Right renal pelvis (tissue), 4 donors: ENCODE results near the gene TNFRSF19. TPM values are rescaled to one million over a fixed set of nuclear protein-coding genes. Genes with fewer than 3 reads are reported as not detected.
"Not testable (repeated sequence)": the region's sequence is repeated elsewhere in the genome, so short reads cannot be mapped to it uniquely, and the experiment has no call there.

Experiments
- DNase-seq, 4 donors: peaks; one replicate each; pipeline ENCODE4 v3.0.0-alpha.2; 2013; ENCODE audit warnings: low read depth in 4 of 4, low spot score in 3 of 4, missing footprints in 1 of 4
- polyA plus RNA-seq, 4 donors: library from polyadenylated mRNA; unstranded; fragments of 120-200 nt; gene quantifications; one replicate each; pipeline ENCODE4 v1.2.1, GENCODE V29; 2013; ENCODE audit not compliant: insufficient read length in 4 of 4

Gene TNFRSF19
- polyA plus RNA-seq, 4 donors = 46.5 to 56.0 (median 52.2) TPM

- no peak for DNase-seq
These were observed 6.9 kb upstream of the TNFRSF19 start for GRCh38 chr13:23563085-23563845.

DNA sequence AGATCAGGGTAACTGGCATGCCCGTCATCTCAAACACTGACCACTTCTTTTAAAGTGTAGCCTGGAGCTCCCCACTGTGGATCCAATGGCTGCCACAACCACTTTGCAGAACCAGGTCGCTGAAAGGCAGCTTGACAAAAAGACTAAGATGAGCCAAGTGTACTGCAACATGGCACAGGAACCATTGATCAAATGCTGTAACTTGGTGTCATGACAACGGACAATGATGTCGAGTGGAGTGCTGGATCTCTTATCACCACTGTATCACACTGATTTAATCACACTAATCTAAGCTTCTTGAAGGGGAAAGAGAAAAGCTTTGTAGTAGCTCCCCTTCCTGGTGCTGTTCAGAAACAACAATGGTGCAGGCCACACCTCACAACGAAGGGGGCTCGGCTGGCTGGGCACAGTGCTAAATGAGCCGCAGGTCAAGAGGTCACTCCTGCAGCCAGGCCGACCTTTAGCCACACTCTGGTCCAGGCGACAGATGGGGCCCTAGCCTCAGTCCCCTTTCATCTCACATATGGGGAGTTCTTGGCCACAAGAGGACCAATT lies 2.2 kb upstream of the TNFRSF19 start:
- DNase-seq = no peak

DNA sequence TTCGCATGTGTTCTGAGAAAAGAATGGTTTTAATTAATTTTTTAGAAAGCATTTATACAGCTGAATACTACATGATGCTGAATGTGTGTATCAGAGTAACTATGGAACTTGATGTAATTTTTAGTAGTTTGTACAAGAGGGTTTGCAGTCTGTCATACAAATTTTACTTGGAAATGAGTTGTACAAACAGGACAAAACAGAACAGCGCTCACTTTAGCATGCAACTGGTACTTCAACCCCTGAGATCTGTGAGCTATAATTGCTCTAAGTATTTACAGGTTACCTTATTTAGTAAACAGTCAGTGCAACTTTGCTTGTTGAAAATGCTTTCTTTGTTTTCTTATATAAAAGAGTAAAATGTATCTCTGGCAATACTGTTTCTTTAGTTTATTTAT lies 706 bp downstream of the TNFRSF19 start:
- no peak for DNase-seq

GRCh38 chr13:23571431-23571830 lies 1.2 kb downstream of the TNFRSF19 start:
- no peak for DNase-seq

- no peak for DNase-seq
These were observed 2.6 kb downstream of the TNFRSF19 start for GRCh38 chr13:23572836-23573235.

GRCh38 chr13:23574421-23575145 lies 4.4 kb downstream of the TNFRSF19 start:
- no peak for DNase-seq

GRCh38 chr13:23575632-23576031 lies 5.4 kb downstream of the TNFRSF19 start:
- DNase-seq = no peak

- DNase-seq = peak in 2 of 4 donors; percentile 44 to 59
These were observed 8.3 kb downstream of the TNFRSF19 start for GRCh38 chr13:23578411-23579071.

GRCh38 chr13:23579072-23579895 lies 9.1 kb downstream of the TNFRSF19 start:
- peak; percentile 80 to 87 (median 84) for DNase-seq

DNA sequence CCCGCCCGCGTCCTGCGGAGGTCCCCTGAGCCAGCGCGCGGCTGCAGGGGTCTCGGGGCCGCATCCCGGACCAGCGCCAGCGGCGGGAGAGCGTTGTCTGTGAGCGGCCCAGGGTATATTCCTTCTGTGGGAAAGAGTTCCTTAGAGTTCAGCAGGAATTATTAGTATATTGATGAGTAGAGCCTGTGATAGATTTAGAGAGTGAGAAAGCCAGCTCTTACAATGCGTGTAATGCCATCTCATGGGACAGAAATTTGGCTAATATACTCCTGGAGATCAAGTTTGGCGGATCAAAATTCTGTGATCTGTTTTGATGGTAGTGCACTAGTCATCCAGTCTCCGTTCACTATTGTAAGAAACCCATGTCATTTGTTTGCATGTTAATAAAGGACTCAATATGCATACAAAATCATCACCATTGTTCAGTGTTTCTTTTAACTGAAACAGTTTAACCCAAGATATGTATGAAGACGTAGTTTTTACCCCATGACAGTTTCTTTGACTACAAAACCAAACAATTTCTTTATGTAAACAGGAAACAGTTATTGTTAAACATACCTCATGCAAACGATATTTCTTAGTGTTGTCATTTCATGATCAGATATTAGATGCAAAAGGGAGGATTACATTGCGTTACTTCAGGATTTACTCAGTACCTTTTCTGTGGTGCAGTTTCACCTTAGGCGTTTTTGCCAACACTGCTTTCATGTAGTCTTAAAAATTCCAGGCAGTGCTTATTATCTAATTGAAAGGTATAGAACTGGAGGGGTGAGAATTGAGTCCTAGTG lies 9.9 kb downstream of the TNFRSF19 start:
- DNase-seq = no peak

GRCh38 chr13:23580684-23581060 lies 10.5 kb downstream of the TNFRSF19 start:
- no peak for DNase-seq

- no peak for DNase-seq
These were observed 13.3 kb downstream of the TNFRSF19 start for GRCh38 chr13:23583491-23583890.

GRCh38 chr13:23584275-23584674 lies 14.1 kb downstream of the TNFRSF19 start:
- DNase-seq = no peak

DNA sequence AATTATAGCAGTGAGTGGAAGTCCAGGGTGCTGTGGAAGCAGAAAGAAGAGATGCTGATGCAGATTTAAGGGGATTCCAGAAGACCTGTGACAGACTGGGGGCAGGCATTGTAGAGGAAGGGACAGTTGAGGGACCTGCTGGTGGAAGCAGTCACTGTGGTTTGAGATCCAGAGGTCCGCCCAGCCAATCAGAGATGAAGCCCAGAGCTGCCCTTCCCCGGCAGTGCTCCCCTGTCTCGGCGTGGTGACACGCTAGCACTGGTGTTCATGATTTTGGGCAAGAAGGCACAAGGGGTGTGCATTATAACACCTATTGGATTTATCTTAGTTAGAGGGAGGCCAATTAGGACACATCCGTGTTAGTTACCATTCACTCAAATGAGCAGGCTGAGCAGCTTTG lies 16.1 kb downstream of the TNFRSF19 start:
- no peak for DNase-seq

- no peak for DNase-seq
These were observed 18.5 kb downstream of the TNFRSF19 start for GRCh38 chr13:23588666-23589065.

DNA sequence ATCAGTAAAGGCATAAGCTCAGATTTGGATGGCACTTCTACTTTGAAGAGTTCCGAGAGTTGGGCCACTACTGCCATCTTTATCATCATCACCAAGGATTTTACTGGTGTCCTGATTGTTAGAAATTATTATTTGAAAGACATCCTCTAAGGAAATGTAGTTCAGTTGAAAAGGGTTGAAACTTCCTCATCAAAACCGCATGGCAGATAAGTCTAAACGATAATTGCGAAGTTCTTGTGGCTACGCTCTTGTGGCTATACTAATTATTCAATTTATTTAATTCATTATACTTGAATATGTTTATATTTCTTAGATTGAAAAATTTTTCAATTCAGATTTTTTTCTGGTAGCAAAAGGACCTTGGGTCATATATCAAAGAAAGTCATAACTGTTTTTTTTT lies 22.4 kb downstream of the TNFRSF19 start:
- DNase-seq = no peak

DNA sequence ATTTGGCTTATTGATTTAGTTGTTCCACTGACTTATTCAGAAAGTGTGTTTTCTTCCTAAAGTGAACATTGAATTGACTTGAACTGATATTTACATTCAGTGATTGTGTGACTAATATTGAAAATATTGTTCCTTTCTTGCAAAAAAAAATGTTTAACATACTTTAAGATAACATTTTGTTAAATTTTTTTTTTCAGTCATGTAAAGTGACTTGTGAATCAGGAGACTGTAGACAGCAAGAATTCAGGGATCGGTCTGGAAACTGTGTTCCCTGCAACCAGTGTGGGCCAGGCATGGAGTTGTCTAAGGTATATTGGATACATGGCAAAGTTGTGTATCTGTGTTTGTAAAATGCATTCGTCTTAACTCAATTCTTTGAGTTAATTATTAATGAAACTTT lies 22.9 kb downstream of the TNFRSF19 start:
- no peak for DNase-seq

- not testable (repeated sequence) for DNase-seq
These were observed 24.1 kb downstream of the TNFRSF19 start for GRCh38 chr13:23594290-23594689.

GRCh38 chr13:23598369-23598768 lies 28.2 kb downstream of the TNFRSF19 start:
- no peak for DNase-seq
